GM23248 (cell line): Measurements from ENCODE around the gene LRGUK.

Experiments used
- EZH2 ChIP-seq: fragments of 200-600 bp; sonication (generic); IDR thresholded peaks from 2 replicates; pipeline ENCODE4 v1.6.1; 2018; ENCODE audit warnings: antibody characterized with exemption, mild to moderate bottlenecking; ENCODE audit not compliant: insufficient read depth, poor library complexity, severe bottlenecking
- EZH2phosphoT487 ChIP-seq: fragments of 200-600 bp; sonication (generic); IDR thresholded peaks from 2 replicates; pipeline ENCODE4 v1.6.1; 2018; ENCODE audit warnings: antibody characterized with exemption, moderate library complexity, mild to moderate bottlenecking, low read depth; ENCODE audit not compliant: insufficient read depth

- TF ChIP-seq EZH2 (no peak), EZH2phosphoT487 (no peak)
These were observed 85.7 kb downstream of the LRGUK start for GRCh38 chr7:134212576-134213546.
